NCI-H526 (cell line): ENCODE results near the gene SURF1.
"Not testable (repeated sequence)": the region's sequence is repeated elsewhere in the genome, so short reads cannot be mapped to it uniquely, and the experiment has no call there.

Experiments used
- DNase-seq, 2 experiments: peaks; one replicate each; lab custom pipeline; 2025; lab: John Stamatoyannopoulos, UW

SURF1 gene

DNA sequence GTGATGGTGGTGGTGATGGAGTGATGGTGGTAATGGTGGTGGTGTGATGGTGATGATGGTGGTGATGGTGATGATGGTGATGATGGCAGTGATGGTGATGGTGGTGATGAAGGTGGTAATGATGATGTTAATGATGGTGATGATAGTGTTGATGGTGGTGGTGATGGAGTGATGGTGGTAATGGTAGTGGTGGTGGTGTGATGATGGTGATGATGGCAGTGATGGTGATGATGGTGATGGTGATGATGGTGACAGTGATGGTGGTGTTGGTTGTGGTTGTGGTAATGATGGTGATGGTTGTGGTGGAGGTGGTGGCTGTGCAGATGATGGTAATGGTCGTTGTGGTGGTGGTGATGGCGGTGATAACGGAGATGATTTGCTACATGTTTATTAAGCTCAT is 27.2 kb upstream of the SURF1 start:
- DNase-seq: no peak

DNA sequence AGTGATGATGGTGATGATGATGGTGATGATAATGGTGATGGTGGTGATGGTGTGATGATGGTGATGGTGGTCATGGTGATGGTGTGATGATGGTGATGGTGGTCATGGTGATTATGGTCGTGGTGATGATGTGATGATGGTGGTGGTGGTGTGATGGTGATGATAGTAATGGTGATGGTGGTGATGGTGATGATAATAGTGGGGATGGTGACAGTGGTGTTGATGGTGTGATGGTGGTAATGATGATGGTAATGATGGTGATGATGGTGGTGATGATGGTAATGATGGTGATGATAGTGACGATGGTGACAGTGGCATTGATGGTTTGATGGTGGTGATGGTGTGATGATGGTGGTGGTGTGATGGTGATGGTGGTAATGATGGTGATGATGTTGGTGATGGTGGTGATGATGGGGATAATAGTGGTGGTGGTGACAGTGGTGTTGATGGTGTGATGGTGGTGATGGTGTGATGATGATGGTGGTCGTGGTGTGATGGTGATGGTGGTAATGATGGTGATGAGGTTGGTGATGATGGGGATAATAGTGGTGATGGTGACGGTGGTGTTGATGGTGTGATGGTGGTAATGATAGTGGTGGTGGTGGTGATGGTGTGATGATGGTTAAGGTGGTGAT is 26.3 kb upstream of the SURF1 start:
- DNase-seq: no peak

DNA sequence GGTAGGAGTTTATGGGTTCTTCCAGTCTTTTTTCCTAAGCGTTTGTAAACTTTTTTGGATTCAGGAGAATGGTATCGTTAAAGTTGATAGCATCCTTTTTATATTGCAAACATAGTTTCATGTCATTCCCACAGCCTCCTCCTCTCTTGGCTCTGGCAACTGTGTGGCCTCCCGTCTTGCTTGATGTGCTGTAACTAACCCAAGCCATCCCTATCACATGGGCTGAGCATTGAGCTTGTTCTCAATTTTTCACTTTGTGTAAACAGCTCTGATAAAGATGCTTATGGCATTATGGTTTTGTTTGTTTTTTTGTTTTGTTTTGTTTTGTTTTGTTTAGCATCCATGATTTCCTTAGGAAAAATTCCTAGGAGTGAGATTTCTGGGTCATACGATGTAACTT is 24.4 kb upstream of the SURF1 start:
- DNase-seq: no peak

DNA sequence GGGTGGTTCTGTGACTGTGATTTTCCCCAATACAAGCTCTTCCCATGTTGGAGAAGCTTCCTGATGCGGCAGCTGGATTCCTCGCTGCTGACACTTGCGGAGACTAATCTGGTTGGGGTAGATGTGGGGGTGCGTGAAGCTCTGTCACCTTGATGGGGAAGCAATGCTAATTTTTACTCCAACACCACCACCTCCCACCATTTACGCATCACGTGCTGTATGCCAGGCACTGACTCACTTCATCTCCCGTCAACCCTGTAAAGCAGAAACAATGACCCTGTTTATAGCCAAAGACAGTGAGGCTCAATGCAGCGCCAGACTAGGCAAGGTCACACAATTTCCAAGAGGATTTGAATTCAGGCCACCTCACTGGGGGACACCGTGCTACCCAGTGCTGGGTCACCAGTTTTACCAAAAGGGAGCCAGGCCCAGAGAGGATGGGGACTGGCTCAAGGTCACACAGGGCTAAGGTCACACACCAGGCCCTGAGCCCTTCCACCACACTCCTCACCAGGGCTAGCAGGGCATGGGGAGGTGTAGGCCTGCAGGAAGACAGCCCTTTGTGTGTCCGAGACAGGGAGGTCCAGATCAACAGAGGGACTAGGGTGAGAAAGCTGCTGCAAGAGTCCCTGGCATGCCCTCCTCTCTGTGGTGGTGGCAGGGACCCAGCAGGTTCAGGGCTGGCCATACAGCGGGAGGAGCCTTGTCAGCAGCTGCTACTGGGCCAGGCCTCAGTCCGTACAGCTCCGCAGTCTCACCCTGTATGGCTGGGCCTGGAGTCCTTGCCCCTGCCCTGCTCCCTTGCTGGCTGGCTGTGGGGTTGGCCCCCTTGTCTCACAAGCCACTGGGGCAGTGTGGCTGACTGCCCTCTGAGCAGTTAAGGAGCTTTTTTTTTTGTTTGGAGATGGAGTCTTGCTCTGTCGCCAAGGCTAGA is 23.1 kb upstream of the SURF1 start:
- DNase-seq: no peak

DNA sequence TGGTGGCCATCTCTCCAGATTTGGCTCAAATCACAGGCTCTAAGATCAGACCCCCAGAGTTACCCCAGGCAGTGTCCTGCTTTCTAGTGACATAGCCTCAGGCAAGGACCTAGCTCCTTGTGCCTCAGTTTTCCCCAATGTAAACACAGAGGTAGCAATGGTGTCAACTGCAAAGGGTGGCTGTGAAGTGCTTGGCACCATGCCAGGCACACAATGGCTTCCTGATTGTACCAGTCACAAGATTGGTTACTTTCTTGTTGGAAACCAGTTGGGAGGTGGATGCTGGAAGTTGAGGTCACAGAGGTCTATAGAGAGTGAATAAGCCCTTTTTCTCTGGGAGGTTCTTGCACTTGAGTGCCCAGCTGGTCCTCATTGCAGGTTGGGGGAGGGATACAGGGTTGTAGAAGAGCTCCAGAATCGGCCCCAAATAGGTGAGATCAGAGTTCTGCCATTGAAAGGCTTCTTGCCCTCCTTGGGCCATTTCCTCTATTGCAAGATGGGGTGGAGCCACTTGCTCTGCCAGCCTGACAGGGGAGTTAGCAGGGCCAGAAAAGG is 22.2 kb upstream of the SURF1 start:
- no peak for DNase-seq

DNA sequence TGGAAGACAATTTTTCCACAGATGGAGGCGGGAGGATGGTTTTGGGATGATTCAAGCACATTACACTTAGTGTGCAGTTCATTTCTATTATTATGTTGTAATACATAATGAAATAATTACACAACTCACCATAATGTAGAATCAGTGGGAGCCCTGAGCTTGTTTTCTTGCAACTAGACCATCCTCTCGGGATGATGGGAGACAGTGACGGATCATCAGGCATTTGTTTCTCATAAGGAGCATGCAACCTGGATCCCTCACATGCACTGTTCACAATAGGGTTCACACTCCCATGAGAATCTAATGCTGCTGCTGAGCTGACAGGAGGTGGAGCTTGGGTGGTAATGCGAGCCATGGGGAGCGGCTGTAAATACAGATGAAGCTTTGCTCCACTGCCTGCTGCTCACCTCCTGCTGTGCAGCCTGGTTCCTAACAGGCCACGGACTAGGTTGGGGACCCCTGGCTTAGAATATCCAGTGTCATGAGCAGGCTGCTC is 21.5 kb upstream of the SURF1 start:
- DNase-seq: no peak

DNA sequence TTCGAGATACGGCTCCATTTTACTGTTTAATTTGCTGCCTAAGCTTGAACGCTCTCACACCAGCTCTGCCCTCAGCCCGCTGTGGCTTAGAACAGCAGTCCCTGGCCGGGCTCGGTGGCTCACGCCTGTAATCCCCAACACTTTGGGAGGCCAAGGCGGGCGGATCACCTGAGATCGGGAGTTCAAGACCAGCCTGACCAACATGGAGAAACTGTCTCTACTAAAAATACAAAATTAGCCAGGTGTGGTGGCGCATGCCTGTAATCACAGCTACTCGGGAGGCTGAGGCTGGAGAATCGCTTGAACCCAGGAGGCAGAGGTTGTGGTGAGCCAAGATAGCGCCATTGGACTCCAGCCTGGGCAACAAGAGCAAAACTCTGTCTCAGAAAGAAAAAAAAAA is 21.0 kb upstream of the SURF1 start:
- not testable (repeated sequence) for DNase-seq

DNA sequence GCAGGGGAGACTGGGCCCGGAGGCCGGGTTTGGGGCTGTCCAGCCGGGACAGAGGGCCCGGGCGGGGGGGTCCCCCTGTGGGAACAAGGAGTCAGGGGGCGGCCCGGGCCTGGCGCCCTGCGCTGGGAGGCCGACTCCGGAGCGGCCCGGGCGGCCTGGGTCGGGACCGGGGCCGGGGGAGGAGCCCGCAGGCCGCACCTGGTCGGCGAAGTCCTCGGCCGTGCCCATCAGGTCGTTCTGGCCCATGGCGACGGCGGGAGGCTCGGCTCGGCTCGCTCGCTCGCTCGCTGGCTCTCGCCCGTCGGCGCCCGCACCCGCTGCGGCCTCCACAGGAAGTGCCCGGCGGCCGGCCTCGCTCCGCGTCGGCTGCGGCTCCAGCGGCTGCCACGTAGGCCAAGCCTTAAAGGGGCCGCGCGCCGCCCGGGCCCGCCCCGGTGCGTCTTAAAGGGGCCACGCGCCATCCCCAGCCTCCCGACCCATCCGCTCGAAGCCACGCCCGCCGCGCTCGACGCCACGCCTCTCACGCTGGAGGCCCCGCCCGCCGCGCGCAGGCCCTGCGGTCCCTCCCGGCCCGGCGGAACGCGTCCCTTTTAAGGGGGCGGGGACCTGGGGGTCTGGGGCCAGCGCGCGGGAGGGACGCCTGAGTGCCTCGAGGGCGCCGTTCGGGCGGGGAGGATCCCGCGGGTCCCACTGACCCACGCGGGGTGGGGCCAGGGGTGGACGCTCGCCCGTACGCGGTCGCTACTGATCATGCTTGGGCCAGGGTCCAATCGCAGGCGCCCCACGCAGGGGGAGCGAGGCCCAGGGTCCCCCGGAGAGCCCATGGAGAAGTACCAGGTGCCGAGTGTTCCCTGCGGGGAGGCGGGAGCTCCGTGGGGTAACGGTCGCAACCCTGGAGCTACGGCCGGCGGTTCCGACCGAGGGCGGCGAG is 19.7 kb upstream of the SURF1 start, which contains the start of the genes STKLD1 and SURF4:
Gene STKLD1 (plus strand): TSS at position 643 of the 931 bp plus-strand sequence. CDS start 108 bp downstream, at position 751.
Gene SURF4 (minus strand): TSS at position 337 of the 931 bp plus-strand sequence. CDS start 91 bp downstream, at position 246.
- peak; percentile 65 to 95 for DNase-seq

DNA sequence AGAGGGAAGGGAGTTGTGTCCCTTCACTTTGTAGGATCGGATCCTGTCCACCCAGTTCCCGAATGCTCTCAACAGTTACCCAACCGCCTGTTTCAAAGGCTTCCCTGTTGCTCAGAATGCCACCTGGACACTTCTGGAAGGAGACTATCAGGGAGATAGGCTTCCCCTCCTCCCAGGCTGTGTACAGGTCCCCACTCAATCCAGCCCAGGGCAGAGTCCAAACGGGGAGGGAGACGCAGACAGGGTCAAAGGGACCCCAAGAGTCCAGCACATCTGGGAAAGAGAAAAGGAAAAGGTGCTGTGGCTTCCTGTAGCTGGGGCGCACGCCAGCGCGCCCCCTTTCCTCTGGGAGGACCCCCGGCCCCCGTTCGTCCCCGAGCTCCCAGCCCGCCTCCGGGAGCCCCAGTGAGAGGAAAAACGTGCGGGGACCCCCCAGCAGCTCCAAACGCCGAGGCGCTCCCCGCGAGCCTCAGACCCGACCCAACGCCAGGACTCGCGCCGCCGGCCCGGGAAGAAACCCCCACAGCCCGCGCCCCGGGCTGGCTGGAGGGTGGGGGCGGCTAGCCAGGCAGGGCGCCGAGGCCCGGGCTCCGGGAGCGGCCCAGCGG is 18.9 kb upstream of the SURF1 start:
- DNase-seq: peak in 1 of 2 experiments; percentile 61

DNA sequence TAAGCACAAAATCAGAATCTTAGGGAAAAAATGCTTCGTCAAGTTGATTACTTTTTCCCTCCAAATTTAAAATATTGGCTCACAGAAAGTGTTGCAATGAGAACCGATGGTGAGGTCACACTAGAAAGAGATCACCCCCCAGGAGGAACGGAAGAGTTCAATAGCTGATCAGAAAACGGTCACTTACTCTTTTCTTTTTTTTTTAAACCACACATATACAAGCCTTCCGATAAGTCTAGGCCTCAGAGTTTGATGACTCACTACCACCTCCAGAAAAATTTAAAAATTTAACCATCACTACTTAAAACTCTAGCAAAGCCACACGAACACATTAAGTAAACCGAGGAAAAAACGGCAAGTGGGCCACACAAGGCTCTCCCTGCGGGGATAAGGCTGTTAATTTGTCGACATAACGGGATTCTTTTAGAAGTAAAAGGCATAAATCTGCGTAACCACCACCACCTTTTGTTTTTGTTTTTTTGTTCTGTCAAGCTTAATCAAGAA is 18.4 kb upstream of the SURF1 start:
- no peak for DNase-seq

DNA sequence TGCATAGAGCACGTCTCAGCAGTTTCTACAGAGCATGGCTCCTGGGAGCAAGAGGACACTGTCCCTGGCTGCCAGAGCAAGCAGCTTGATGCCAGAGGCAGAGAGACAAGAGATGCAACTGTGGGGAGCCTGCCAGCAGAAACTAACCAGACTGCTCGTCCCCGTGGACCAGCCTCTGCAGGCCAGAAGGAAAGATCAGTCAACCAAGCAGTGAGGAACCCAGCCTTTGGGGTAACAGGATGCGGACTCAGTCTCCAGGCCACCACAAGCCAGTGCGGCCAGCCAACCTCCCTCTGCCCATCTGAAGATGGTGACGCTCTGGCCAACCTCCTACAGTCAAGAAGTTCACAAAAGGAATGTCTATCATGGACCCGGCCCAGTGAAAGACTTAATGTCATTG is 15.9 kb upstream of the SURF1 start:
- no peak for DNase-seq

DNA sequence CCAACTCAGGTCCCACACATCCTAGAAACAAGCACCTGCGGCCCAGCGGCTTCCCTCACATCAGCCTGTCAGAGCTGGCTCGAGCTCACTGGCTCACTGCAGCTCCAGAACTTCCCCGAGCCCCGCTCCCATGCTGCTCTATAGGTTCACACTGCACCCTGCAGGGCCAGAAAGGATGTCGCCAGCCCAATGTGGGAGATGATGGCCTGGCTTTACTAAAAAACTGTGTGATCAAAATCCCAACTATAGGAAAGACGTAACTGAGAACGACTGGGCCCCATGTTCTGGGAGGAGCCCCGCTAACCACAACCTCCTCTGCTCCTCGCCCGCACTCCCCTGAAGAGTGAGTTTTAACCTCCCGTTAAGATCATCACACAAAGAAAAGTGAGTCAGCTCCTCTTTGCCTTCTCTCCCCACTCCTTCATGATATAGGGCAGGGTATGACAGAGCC is 15.0 kb upstream of the SURF1 start:
- no peak for DNase-seq

DNA sequence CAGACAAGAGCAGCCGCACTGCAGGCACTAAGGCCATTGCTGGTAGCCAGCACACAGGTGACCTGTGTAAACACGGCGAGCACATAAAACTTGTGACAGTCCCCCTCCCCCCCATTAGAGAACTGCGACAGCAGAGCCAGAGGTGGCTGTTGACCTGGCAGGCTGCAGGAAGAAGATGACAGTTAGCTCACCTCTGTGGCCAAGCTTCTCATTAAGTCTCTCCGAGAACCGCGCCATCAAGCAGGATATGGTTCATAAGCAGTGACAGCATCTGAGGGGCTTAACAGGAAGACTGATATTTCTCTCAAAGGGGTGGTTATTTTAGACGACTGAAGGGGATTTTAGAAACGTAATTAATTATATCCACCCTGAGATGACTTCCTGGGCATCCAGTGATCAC is 14.4 kb upstream of the SURF1 start:
- DNase-seq: no peak

DNA sequence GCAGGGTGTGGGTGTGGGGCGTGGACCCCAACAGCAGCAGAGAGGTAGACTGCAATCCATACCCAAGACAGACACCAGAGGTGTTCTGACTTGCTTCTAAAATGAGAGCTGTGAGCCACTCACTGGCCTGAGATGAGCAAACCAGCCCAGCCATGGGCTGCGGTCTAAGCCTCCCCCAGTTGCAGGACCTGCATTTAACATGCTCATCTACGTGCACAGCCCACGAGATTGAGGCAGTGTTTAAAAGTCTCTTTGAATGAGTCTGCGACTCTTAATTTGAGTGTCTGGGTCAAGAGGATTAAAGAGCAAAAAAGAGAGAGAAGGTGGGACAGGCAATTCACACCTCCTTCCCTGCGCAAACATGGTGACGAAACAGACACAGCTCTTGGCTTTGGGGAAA is 13.6 kb upstream of the SURF1 start:
- no peak for DNase-seq

DNA sequence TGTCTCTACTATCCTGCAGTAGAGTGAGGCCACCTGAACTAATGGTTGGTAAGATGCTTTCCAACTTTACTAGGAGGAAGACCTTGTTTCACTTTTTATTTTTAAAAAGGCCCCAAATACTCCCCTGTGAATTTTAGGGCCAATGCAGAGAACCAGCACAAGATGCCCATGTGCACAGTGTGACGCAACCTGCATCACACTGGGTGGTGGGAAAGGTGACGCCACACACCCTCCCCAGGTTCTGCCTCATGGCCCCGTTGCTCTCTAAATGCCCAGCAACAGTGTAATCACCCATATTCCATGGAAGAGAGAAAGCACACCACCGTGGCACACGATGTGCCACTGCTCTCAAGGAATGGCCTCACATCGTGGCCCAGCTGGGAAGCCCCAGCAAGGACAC is 13.1 kb upstream of the SURF1 start:
- no peak for DNase-seq

DNA sequence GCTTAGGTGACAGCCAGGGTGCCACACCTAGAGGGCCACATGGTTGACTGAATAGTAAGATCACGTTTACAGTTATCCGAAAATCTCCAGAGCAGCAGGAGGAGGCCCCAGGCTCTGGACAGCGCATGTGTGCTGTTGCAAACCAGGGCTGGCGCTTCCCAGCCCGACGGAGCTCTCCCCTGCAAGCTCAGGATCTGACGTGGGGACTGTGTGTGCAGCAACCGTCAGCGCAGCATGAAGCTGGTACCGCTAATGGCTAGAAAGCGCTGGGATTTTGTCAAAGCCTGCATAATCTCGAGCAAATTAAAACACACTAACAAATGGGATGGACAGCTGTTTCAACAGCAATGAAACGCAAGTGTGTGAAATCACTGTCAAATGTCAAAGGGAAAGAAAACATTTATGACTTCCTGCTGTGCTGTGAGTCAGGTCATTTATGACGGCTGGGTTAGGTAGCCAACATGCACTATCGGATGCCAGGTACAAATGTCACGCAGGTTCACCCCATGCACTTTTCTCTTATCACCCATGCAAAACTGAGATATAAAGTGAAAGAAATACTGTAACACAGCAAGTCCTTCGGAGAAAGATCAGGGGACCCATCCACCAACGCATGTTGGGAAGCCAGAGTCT is 12.1 kb upstream of the SURF1 start:
- DNase-seq: no peak

DNA sequence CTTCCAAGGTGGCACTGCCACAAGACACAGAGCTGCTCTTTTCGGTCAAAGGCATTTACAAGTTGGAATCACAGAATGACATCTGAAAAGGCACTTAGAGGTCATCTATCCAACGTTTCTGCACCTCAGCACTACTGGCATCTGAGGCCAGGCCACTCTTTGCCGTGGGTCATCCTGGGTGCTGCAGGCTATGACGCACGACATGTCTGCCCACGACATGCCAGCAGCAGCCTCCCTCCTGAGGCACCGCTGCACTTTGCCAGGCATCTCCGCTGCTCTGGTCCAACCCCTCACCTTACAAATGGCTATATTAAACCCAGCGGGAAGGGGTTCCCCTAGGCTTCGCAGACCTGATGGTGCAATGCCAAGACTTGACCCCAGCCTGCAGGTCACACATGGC is 11.5 kb upstream of the SURF1 start:
- DNase-seq: no peak

DNA sequence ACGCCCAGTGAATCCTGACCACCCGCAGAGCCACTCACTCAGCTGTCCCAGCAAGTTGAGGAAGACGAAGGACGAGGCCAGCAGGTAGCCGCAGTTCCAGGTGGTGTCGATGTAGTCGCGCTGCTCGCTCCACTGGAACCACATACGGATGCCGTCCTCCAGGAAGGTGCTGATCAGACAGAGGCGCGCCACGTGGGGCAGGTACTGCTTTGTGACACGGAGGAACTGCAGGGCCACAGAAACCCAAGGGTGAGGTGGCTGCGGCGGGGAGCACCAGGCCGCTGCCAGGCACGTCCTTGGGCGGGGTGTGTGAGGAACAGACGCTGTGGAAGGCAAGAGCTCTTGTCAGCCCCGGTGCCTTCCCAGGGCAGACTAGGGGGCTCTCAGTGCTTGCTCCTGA is 10.9 kb upstream of the SURF1 start:
- DNase-seq: no peak

DNA sequence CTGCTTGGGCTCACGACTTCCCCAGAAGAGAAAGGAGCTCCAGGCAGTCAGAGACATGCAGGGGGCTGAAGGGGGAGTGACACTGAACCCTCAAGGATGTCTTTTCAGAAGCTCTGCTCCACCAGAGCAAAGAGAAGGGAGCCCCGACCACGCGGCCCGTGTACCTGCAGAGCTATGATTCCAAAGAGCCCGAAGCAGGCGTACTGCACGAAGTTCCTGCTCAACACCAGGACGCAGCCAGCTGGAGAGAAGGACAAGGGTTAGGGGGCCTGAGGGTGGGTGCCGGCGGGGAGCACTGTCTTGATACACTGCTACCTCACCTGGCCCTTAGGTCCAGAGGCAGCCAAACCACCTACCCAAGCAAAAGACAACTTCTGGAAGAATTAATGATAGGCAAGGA is 10.1 kb upstream of the SURF1 start:
- DNase-seq: no peak

DNA sequence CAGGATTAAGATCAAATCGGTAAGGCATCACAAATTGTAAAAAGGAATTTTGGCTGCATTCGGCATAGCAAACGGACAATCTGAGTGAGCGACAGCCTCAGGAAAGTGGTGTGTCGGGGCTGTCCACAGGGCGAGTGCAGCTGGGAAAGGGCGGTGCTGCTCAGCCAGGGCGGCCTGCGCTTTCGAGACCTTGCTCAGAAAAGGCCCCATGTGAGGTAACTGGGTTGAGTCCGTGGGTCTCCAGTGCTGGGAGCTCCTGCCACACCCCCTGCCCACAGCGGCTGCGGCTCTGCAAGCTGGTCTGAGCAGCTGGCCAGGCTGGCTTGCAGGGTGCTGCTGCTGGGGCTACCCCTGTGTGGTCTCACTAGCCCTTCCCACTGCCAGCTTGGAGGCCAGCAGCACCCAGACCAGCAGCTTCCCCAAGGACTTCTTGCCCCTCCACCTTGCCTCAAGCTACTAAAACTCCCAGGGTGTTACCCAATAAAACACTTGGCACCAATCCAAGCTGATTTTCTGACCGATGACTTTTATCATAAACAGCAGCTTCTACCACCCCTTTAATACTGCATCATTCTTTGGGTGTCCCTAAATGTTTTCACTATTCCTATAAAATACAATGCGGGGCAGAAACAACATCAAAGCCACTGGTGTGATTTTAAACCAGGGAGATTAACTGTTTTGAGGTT is 6.2 kb upstream of the SURF1 start:
- DNase-seq: no peak
